ENCODE data around the gene ONECUT2.

GRCh38 chr18:57425096-57425495 lies 10.1 kb upstream of the ONECUT2 start:
- TF ChIP-seq POLR2AphosphoS5 (IDR thresholded peaks at IDR 0.05; ENCODE audit: low read depth, low read length) (no peak), POLR2A (IDR thresholded peaks at IDR 0.05; ENCODE audit: low read depth, low read length) (no peak), TAF1 (IDR thresholded peaks at IDR 0.05; ENCODE audit: low read depth, low read length) (no peak), POU2F2 (IDR thresholded peaks at IDR 0.05; ENCODE audit: low read depth, low read length) (no peak), SPI1 (IDR thresholded peaks at IDR 0.05; ENCODE audit: low read depth, low read length) (no peak), PAX5 (IDR thresholded peaks at IDR 0.05; ENCODE audit: insufficient read depth, low read length, severe bottlenecking) (no peak)
